IMR-90 (cell line): ENCODE results near the gene FBXO28.

Source experiments
- BHLHE40 ChIP-seq: fragments of 150-350 bp; IDR thresholded peaks from 2 replicates; pipeline ENCODE4 v1.6.1; 2016; ENCODE audit warnings: mild to moderate bottlenecking, low read depth, low read length
- MAZ ChIP-seq: IDR thresholded peaks from 2 replicates; pipeline ENCODE4 v1.6.1; 2012; ENCODE audit warnings: low read depth, mild to moderate bottlenecking, low read length, improper control_type of control experiment, moderate library complexity, borderline replicate concordance
- MXI1 ChIP-seq: IDR thresholded peaks from 2 replicates; pipeline ENCODE4 v1.6.1; 2012; ENCODE audit warnings: low read depth, mild to moderate bottlenecking, low read length, moderate library complexity, borderline replicate concordance
- NFE2L2 ChIP-seq: fragments of 150-350 bp; IDR thresholded peaks from 2 replicates; pipeline ENCODE4 v1.6.1; 2016; ENCODE audit warnings: low read depth, mild to moderate bottlenecking, low read length
- POLR2A ChIP-seq: IDR thresholded peaks from 2 replicates; pipeline ENCODE4 v1.6.1; 2012; ENCODE audit warnings: mild to moderate bottlenecking, low read depth, low read length
- RAD21 ChIP-seq: IDR thresholded peaks from 2 replicates; pipeline ENCODE4 v1.6.1; 2012; ENCODE audit warnings: low read length, improper control_type of control experiment
- RCOR1 ChIP-seq: IDR thresholded peaks from 2 replicates; pipeline ENCODE4 v1.6.1; 2012; ENCODE audit warnings: mild to moderate bottlenecking, low read length, improper control_type of control experiment; ENCODE audit not compliant: insufficient replicate concordance
- RFX5 ChIP-seq: IDR thresholded peaks from 2 replicates; pipeline ENCODE4 v1.8.0; 2012; ENCODE audit warnings: low read depth, mild to moderate bottlenecking, low read length, moderate library complexity
- SMC3 ChIP-seq: fragments of 150-350 bp; IDR thresholded peaks from 2 replicates; pipeline ENCODE4 v1.6.1; 2016; ENCODE audit warnings: low read depth, mild to moderate bottlenecking, antibody characterized with exemption, low read length, moderate library complexity
- TF ChIP-seq, protein P1 (sequence below): conservative IDR thresholded peaks from 2 replicates; pipeline ENCODE4 v1.5.1; 2012; ENCODE audit warnings: mild to moderate bottlenecking, low read depth, low read length, improper control_type of control experiment
- TF ChIP-seq, protein P2 (sequence below): fragments of 150-350 bp; IDR thresholded peaks from 2 replicates; pipeline ENCODE4 v1.6.1; 2017; ENCODE audit warnings: mild to moderate bottlenecking, antibody characterized with exemption, low read length, low read depth
- TF ChIP-seq, protein P3 (sequence below): fragments of 150-350 bp; IDR thresholded peaks from 2 replicates; pipeline ENCODE4 v1.6.1; 2016; ENCODE audit warnings: low read depth, mild to moderate bottlenecking, low read length, moderate library complexity, borderline replicate concordance

DNA sequence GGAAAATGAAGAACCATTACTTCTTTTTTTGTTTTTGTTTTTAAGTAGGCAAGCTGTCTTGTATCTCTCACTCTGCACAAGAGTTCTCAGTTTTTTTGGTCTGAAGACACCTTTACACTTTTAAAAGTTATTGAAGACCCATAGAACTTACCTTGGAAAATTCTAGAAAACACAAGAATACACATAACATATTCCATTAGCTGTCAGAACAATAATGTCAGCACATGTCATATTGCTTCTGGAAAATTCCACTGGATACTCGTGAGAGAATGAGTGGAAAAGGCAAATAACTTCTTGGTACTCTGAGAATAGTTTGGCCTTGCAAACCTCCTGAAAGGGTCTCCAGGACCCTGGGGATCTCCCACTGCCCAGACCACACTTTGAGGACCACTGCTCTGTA is 4.8 kb downstream of the FBXO28 start:
- TF ChIP-seq, protein P1, sequence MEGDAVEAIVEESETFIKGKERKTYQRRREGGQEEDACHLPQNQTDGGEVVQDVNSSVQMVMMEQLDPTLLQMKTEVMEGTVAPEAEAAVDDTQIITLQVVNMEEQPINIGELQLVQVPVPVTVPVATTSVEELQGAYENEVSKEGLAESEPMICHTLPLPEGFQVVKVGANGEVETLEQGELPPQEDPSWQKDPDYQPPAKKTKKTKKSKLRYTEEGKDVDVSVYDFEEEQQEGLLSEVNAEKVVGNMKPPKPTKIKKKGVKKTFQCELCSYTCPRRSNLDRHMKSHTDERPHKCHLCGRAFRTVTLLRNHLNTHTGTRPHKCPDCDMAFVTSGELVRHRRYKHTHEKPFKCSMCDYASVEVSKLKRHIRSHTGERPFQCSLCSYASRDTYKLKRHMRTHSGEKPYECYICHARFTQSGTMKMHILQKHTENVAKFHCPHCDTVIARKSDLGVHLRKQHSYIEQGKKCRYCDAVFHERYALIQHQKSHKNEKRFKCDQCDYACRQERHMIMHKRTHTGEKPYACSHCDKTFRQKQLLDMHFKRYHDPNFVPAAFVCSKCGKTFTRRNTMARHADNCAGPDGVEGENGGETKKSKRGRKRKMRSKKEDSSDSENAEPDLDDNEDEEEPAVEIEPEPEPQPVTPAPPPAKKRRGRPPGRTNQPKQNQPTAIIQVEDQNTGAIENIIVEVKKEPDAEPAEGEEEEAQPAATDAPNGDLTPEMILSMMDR = no peak
- no peak for TF ChIP-seq MXI1
- TF ChIP-seq NFE2L2 = no peak
- TF ChIP-seq POLR2A = no peak
- TF ChIP-seq MAZ = no peak
- no peak for TF ChIP-seq RCOR1
- no peak for TF ChIP-seq SMC3
- TF ChIP-seq, protein P2, sequence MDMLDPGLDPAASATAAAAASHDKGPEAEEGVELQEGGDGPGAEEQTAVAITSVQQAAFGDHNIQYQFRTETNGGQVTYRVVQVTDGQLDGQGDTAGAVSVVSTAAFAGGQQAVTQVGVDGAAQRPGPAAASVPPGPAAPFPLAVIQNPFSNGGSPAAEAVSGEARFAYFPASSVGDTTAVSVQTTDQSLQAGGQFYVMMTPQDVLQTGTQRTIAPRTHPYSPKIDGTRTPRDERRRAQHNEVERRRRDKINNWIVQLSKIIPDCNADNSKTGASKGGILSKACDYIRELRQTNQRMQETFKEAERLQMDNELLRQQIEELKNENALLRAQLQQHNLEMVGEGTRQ = no peak
- no peak for TF ChIP-seq RFX5
- TF ChIP-seq, protein P3, sequence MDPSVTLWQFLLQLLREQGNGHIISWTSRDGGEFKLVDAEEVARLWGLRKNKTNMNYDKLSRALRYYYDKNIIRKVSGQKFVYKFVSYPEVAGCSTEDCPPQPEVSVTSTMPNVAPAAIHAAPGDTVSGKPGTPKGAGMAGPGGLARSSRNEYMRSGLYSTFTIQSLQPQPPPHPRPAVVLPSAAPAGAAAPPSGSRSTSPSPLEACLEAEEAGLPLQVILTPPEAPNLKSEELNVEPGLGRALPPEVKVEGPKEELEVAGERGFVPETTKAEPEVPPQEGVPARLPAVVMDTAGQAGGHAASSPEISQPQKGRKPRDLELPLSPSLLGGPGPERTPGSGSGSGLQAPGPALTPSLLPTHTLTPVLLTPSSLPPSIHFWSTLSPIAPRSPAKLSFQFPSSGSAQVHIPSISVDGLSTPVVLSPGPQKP = no peak
- TF ChIP-seq BHLHE40 = no peak
- TF ChIP-seq RAD21 = no peak
